Caco-2 (cell line): Measurements from ENCODE around the gene COL24A1. TPM values are rescaled to one million over a fixed set of nuclear protein-coding genes. Genes with fewer than 3 reads are reported as not detected.

ENCODE experiments used
- BruUV-seq: library from RNA; stranded (reverse); fragments of 400-500 nt; replicated peaks from 2 replicates; lab custom pipeline; 2021; lab: Mats Ljungman, UMichigan
- CTCF ChIA-PET: fragments of 300-600 bp; sonication (Branson Sonifier 250); formaldehyde crosslinking; loops from one replicate; lab custom pipeline; 2022; ENCODE audit warnings: antibody characterized with exemption; lab: Charles Lee
- POLR2A ChIA-PET: fragments of 300-600 bp; sonication (Branson Sonifier 250); formaldehyde crosslinking; loops from one replicate; lab custom pipeline; 2022; ENCODE audit warnings: antibody characterized with exemption; lab: Charles Lee
- DNase-seq, 2 experiments: peaks; one replicate each; pipeline versions ENCODE4 v3.0.0 to v3.0.0-alpha.2; 2020 to 2022
- H3K27me3 ChIP-seq: replicated peaks from 2 replicates; pipeline ENCODE4 v1.6.0; 2011; ENCODE audit warnings: low read length; ENCODE audit not compliant: control insufficient read depth, insufficient read depth
- H3K36me3 ChIP-seq: 2 replicates; pipeline ENCODE4 v1.5.1; 2011; ENCODE audit warnings: low read length; ENCODE audit not compliant: control insufficient read depth, insufficient read depth
- H3K4me1 ChIP-seq: fragments of 250-450 bp; sonication (Bioruptor Pico); 2 replicates; pipeline ENCODE4 v1.5.1; 2020; ENCODE audit warnings: mild to moderate bottlenecking
- H3K4me3 ChIP-seq: 2 replicates; pipeline ENCODE4 v1.5.1; 2011; ENCODE audit warnings: low read depth, mild to moderate bottlenecking, control low read depth, low read length
- H3K9me3 ChIP-seq: fragments of 250-450 bp; sonication (Bioruptor Pico); 2 replicates; pipeline ENCODE4 v1.5.1; 2020; ENCODE audit warnings: mild to moderate bottlenecking, moderate library complexity
- H3K27ac Mint-ChIP-seq: one replicate; pipeline ENCODE4 v1.8.0; 2022; ENCODE audit warnings: mixed read lengths; ENCODE audit not compliant: unreplicated experiment
- H3K27me3 Mint-ChIP-seq: one replicate; pipeline ENCODE4 v1.8.0; 2022; ENCODE audit warnings: mixed read lengths; ENCODE audit not compliant: insufficient read depth, unreplicated experiment
- H3K36me3 Mint-ChIP-seq: one replicate; pipeline ENCODE4 v1.8.0; 2022; ENCODE audit warnings: mild to moderate bottlenecking, mixed read lengths; ENCODE audit not compliant: insufficient read depth, unreplicated experiment
- H3K4me1 Mint-ChIP-seq: one replicate; pipeline ENCODE4 v1.8.0; 2022; ENCODE audit warnings: low read depth, mixed read lengths; ENCODE audit not compliant: unreplicated experiment
- H3K4me3 Mint-ChIP-seq: one replicate; pipeline ENCODE4 v1.8.0; 2022; ENCODE audit warnings: mild to moderate bottlenecking, moderate library complexity, mixed read lengths; ENCODE audit not compliant: unreplicated experiment
- H3K9me3 Mint-ChIP-seq: one replicate; pipeline ENCODE4 v1.8.0; 2022; ENCODE audit warnings: mixed read lengths; ENCODE audit not compliant: unreplicated experiment
- CTCF ChIP-seq, 2 experiments: fragments of 200-600 bp in 1 of 2; IDR thresholded peaks; 1 replicate in 1 of 2; 2 replicates in 1 of 2; pipeline versions ENCODE4 v1.5.1 to v1.8.0; 2011 to 2022; ENCODE audit warnings: antibody characterized with exemption in 1 of 2, control low read depth in 1 of 2, inconsistent platforms in 1 of 2, low read depth in 1 of 2, low read length in 1 of 2, mild to moderate bottlenecking in 1 of 2, moderate library complexity in 1 of 2; ENCODE audit not compliant: insufficient read depth in 1 of 2, severe bottlenecking in 1 of 2, unreplicated experiment in 1 of 2
- intact Hi-C: fragments of 100-400 bp; cut with micrococcal nuclease; formaldehyde crosslinking; loops from one replicate; pipeline ENCODE4 v1.10.0; 2022; ENCODE audit not compliant: unreplicated experiment
- total RNA-seq: library from RNA; stranded (reverse); gene quantifications from 2 replicates; pipeline ENCODE4 v1.2.3, GENCODE V29; 2022

COL24A1 gene
- total RNA-seq, 1 experiment from 2014 or later = 0.07 TPM

DNA sequence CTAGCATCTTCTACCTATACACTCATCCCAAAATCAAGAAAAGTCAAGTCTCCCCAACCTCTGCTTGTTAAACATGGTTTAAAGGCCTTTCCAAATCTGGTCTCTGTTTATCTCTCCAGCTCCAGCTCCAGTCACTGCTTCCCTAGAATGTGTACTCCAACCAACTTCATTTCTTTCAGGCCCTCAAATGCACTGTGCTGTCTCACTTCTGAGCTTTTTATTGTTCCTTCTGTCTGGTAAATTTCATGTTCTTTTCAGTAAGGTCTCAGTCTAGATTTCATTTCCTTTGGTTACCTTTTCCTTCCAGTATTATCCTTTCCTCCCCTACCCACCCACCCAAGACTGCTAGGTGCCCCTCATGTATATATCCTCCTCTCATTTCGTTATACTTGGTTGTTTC lies 3.7 kb downstream of the COL24A1 start:
- intact Hi-C loops = no loop called here
- no peak for TF ChIP-seq CTCF (IDR thresholded peaks at IDR 0.05; ENCODE audit: insufficient read depth in 1 of 2, low read depth in 1 of 2, low read length in 1 of 2, severe bottlenecking in 1 of 2, unreplicated experiment in 1 of 2)
- ChIA-PET CTCF (no interaction called here), POLR2A (no interaction called here)
- Histone ChIP-seq H3K9me3 (no peaks in the 10 kb centered on the region), H3K27me3 (no peaks in the 10 kb centered on the region), H3K4me1 (no peaks in the 10 kb centered on the region), H3K4me3 (no peak overlapping the region), H3K36me3 (no peaks in the 10 kb centered on the region)
- Mint-ChIP-seq H3K4me1 (no peaks in the 10 kb centered on the region), H3K27ac (no peak overlapping the region), H3K27me3 (peaks cover 4% of the 10 kb centered on the region), H3K9me3 (no peaks in the 10 kb centered on the region), H3K4me3 (no peak overlapping the region), H3K36me3 (no peaks in the 10 kb centered on the region)
- no TSS peak for BruUV-seq
- no peak for DNase-seq

DNA sequence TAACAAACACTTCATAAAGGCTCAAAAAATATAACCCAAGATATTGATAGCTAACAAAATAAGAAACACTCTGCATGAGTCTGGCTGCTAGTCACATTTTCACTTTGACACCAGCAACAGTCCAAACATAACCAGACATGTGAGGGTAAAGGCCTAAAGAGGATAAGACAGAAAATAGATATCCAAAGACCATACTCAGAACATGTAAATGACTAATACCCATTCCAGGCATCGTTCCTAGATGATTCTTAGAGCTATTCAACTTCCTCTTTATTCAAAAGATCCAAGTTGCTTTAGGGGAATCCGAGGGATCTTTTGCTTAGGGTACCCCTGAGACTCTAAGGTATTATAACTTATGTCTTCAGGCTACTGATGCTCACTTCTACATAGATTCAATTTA lies 5.1 kb downstream of the COL24A1 start:
- Histone ChIP-seq H3K4me1 (no peaks in the 10 kb centered on the region), H3K27me3 (no peaks in the 10 kb centered on the region), H3K4me3 (no peak overlapping the region), H3K9me3 (no peaks in the 10 kb centered on the region), H3K36me3 (no peaks in the 10 kb centered on the region)
- Mint-ChIP-seq H3K4me3 (no peak overlapping the region), H3K9me3 (no peaks in the 10 kb centered on the region), H3K27me3 (no peaks in the 10 kb centered on the region), H3K36me3 (no peaks in the 10 kb centered on the region), H3K27ac (no peak overlapping the region), H3K4me1 (no peaks in the 10 kb centered on the region)
- DNase-seq = no peak
- intact Hi-C loops = no loop called here
- ChIA-PET CTCF (no interaction called here), POLR2A (no interaction called here)
- BruUV-seq = no TSS peak
- no peak for TF ChIP-seq CTCF (IDR thresholded peaks at IDR 0.05; ENCODE audit: insufficient read depth in 1 of 2, low read depth in 1 of 2, low read length in 1 of 2, severe bottlenecking in 1 of 2, unreplicated experiment in 1 of 2)

- H3K27me3 Mint-ChIP-seq = no peaks in the 10 kb centered on the region
- H3K4me3 Mint-ChIP-seq = no peak overlapping the region
- DNase-seq = no peak
- CTCF ChIA-PET = no interaction called here
- no TSS peak for BruUV-seq
- no peak overlapping the region for H3K27ac Mint-ChIP-seq
- H3K4me1 Mint-ChIP-seq = no peaks in the 10 kb centered on the region
- Histone ChIP-seq H3K27me3 (no peaks in the 10 kb centered on the region), H3K4me3 (no peak overlapping the region), H3K9me3 (no peaks in the 10 kb centered on the region), H3K36me3 (no peaks in the 10 kb centered on the region), H3K4me1 (no peaks in the 10 kb centered on the region)
- intact Hi-C loops = no loop called here
- no peaks in the 10 kb centered on the region for H3K9me3 Mint-ChIP-seq
- H3K36me3 Mint-ChIP-seq = no peaks in the 10 kb centered on the region
- POLR2A ChIA-PET = no interaction called here
- no peak for TF ChIP-seq CTCF (IDR thresholded peaks at IDR 0.05; ENCODE audit: insufficient read depth in 1 of 2, low read depth in 1 of 2, low read length in 1 of 2, severe bottlenecking in 1 of 2, unreplicated experiment in 1 of 2)
Measured at GRCh38 chr1:86150553-86151055, 6.0 kb downstream of the COL24A1 start.
